IMR-90 (cell line): Measurements from ENCODE around the gene THNSL1. TPM values are rescaled to one million over a fixed set of nuclear protein-coding genes. Genes with fewer than 3 reads are reported as not detected.

Source experiments
- ATAC-seq: fragments of 200-7000 bp; cut with Tn5 transposase; 2 replicates; pipeline ENCODE4 v1.9.1; 2020; ENCODE audit warnings: low read depth, mild to moderate bottlenecking, moderate library complexity
- BruUV-seq: library from RNA; stranded (reverse); fragments of 400-500 nt; replicated peaks from 2 replicates; lab custom pipeline; 2021; lab: Mats Ljungman, UMichigan
- CTCF ChIA-PET: fragments of 300-600 bp; formaldehyde crosslinking; extraction: SDS; loops from one replicate; lab custom pipeline; 2021; ENCODE audit warnings: antibody characterized with exemption; lab: Yijun Ruan, JAX
- POLR2A ChIA-PET: fragments of 300-600 bp; sonication (Branson Sonifier 250); formaldehyde crosslinking; loops from one replicate; lab custom pipeline; 2022; ENCODE audit warnings: antibody characterized with exemption; ENCODE audit not compliant: unreplicated experiment; lab: Charles Lee
- DNase-seq: peaks from one replicate; pipeline ENCODE4 v3.0.0; 2013
- H2AFZ ChIP-seq: replicated peaks from 2 replicates; pipeline ENCODE3; 2013; ENCODE audit warnings: low read length, mild to moderate bottlenecking; ENCODE audit not compliant: poor library complexity
- H2AK5ac ChIP-seq: 2 replicates; pipeline ENCODE4 v1.6.1; 2013; ENCODE audit warnings: low read depth, low read length, inconsistent platforms
- H2AK9ac ChIP-seq: replicated peaks from 2 replicates; pipeline ENCODE3; 2013; ENCODE audit warnings: mild to moderate bottlenecking, low read depth, low read length, moderate library complexity; ENCODE audit not compliant: poor library complexity
- H2BK120ac ChIP-seq: 2 replicates; pipeline ENCODE4 v1.6.1; 2013; ENCODE audit warnings: low read depth, low read length, inconsistent platforms
- H2BK15ac ChIP-seq: 3 replicates; pipeline ENCODE4 v1.6.1; 2013; ENCODE audit warnings: low read depth, low read length, inconsistent platforms
- H2BK20ac ChIP-seq: 2 replicates; pipeline ENCODE4 v1.6.1; 2013; ENCODE audit warnings: low read depth, mild to moderate bottlenecking, inconsistent platforms, low read length, moderate library complexity
- H2BK5ac ChIP-seq: 2 replicates; pipeline ENCODE4 v1.6.1; 2013; ENCODE audit warnings: mild to moderate bottlenecking, low read depth, low read length, inconsistent platforms; ENCODE audit not compliant: poor library complexity, severe bottlenecking
- H3K14ac ChIP-seq: replicated peaks from 2 replicates; pipeline ENCODE4 v1.6.1; 2013; ENCODE audit warnings: low read depth, low read length, inconsistent platforms
- H3K18ac ChIP-seq: 2 replicates; pipeline ENCODE4 v1.6.1; 2013; ENCODE audit warnings: low read depth, low read length, control low read depth
- H3K23ac ChIP-seq: 2 replicates; pipeline ENCODE4 v1.6.1; 2013; ENCODE audit warnings: low read depth, low read length, inconsistent platforms
- H3K27ac ChIP-seq: 2 replicates; pipeline ENCODE4 v1.5.1; 2013; ENCODE audit warnings: mild to moderate bottlenecking, control low read depth, low read length; ENCODE audit not compliant: insufficient read depth
- H3K27me3 ChIP-seq: 2 replicates; pipeline ENCODE4 v1.6.1; 2013; ENCODE audit warnings: low read length; ENCODE audit not compliant: control insufficient read depth, insufficient read depth
- H3K36me3 ChIP-seq: 2 replicates; pipeline ENCODE4 v1.6.1; 2013; ENCODE audit warnings: low read length, mixed read lengths; ENCODE audit not compliant: control insufficient read depth, insufficient read depth
- H3K4ac ChIP-seq: 2 replicates; pipeline ENCODE4 v1.6.1; 2013; ENCODE audit warnings: low read depth, low read length, inconsistent platforms
- H3K4me1 ChIP-seq: 2 replicates; pipeline ENCODE4 v1.6.1; 2013; ENCODE audit warnings: low read length, mixed read lengths; ENCODE audit not compliant: control insufficient read depth, insufficient read depth
- H3K4me2 ChIP-seq: 2 replicates; pipeline ENCODE4 v1.6.1; 2013; ENCODE audit warnings: low read depth, mild to moderate bottlenecking, control low read depth, low read length, moderate library complexity
- H3K4me3 ChIP-seq: 2 replicates; pipeline ENCODE4 v1.5.1; 2013; ENCODE audit warnings: low read depth, mild to moderate bottlenecking, control low read depth, low read length, moderate library complexity; ENCODE audit not compliant: insufficient read depth
- H3K56ac ChIP-seq: 2 replicates; pipeline ENCODE4 v1.6.1; 2013; ENCODE audit warnings: low read length, inconsistent platforms; ENCODE audit not compliant: insufficient read depth; ENCODE audit errors: extremely low read depth
- H3K79me1 ChIP-seq, 2 experiments: 2 replicates each; pipeline ENCODE4 v1.6.1; 2013; ENCODE audit warnings: low read length in 2 of 2, inconsistent platforms in 1 of 2, low read depth in 1 of 2
- H3K9ac ChIP-seq: 2 replicates; pipeline ENCODE4 v1.6.1; 2013; ENCODE audit warnings: low read depth, low read length, control low read depth
- H3K9me1 ChIP-seq: 2 replicates; pipeline ENCODE4 v1.6.1; 2013; ENCODE audit warnings: low read length, inconsistent platforms; ENCODE audit not compliant: insufficient read depth
- H3K9me3 ChIP-seq: 2 replicates; pipeline ENCODE4 v1.6.1; 2013; ENCODE audit warnings: low read length; ENCODE audit not compliant: control insufficient read depth, insufficient read depth
- H4K20me1 ChIP-seq: 2 replicates; pipeline ENCODE4 v1.6.1; 2013; ENCODE audit warnings: low read length, inconsistent platforms; ENCODE audit not compliant: insufficient read depth
- H4K5ac ChIP-seq: 2 replicates; pipeline ENCODE4 v1.6.1; 2013; ENCODE audit warnings: mild to moderate bottlenecking, low read depth, low read length, control low read depth
- H4K8ac ChIP-seq, 2 experiments: 2 replicates each; pipeline ENCODE4 v1.6.1; 2013; ENCODE audit warnings: low read depth in 2 of 2, low read length in 2 of 2, control low read depth in 1 of 2, inconsistent platforms in 1 of 2
- H4K91ac ChIP-seq: 2 replicates; pipeline ENCODE4 v1.6.1; 2013; ENCODE audit warnings: low read depth, low read length, inconsistent platforms; ENCODE audit not compliant: insufficient read depth
- CEBPB ChIP-seq: IDR thresholded peaks from 2 replicates; pipeline ENCODE4 v1.6.1; 2012; ENCODE audit warnings: low read depth, low read length, improper control_type of control experiment
- MAFK ChIP-seq: IDR thresholded peaks from 2 replicates; pipeline ENCODE4 v1.6.1; 2012; ENCODE audit warnings: low read depth, low read length, improper control_type of control experiment
- MAZ ChIP-seq: IDR thresholded peaks from 2 replicates; pipeline ENCODE4 v1.6.1; 2012; ENCODE audit warnings: low read depth, mild to moderate bottlenecking, low read length, improper control_type of control experiment, moderate library complexity, borderline replicate concordance
- MXI1 ChIP-seq: IDR thresholded peaks from 2 replicates; pipeline ENCODE4 v1.6.1; 2012; ENCODE audit warnings: low read depth, mild to moderate bottlenecking, low read length, moderate library complexity, borderline replicate concordance
- NFE2L2 ChIP-seq: fragments of 150-350 bp; IDR thresholded peaks from 2 replicates; pipeline ENCODE4 v1.6.1; 2016; ENCODE audit warnings: low read depth, mild to moderate bottlenecking, low read length
- RCOR1 ChIP-seq: IDR thresholded peaks from 2 replicates; pipeline ENCODE4 v1.6.1; 2012; ENCODE audit warnings: mild to moderate bottlenecking, low read length, improper control_type of control experiment; ENCODE audit not compliant: insufficient replicate concordance
- WGBS, 2 experiments: methylation state at CpG; one replicate each; pipeline versions ENCODE4 v1.1.5 to v1.1.7; 2013; ENCODE audit warnings: missing lambda C conversion rate in 2 of 2; ENCODE audit not compliant: insufficient read length in 1 of 2; ENCODE audit errors: extremely low coverage in 2 of 2; 5-methylcytosine and 5-hydroxymethylcytosine counted together
- dilution Hi-C: fragments of 300-500 bp; cut with HindIII; formaldehyde crosslinking; loops from one replicate; pipeline ENCODE4 v1.14.3; 2018; ENCODE audit warnings: low sequenced_read_pairs; ENCODE audit not compliant: unreplicated experiment
- in situ Hi-C: fragments of 300-500 bp; cut with MboI; formaldehyde crosslinking; loops from 3 replicates; pipeline ENCODE4 v1.14.3; 2019; ENCODE audit warnings: low sequenced_read_pairs, inconsistent platforms, mixed read lengths
- intact Hi-C: fragments of 100-400 bp; cut with micrococcal nuclease; formaldehyde crosslinking; loops from 2 replicates; pipeline ENCODE4 v1.10.0; 2022
- polyA plus RNA-seq, 3 experiments: library from polyadenylated mRNA; depleted of rRNA; stranded (reverse); fragments of >200 nt; gene quantifications; 2 replicates each; pipeline ENCODE4 v1.2.3, GENCODE V29; 2012; ENCODE audit warnings: low replicate concordance in 1 of 3
- total RNA-seq: library from RNA; depleted of rRNA; stranded (reverse); fragments of >200 nt; gene quantifications from 2 replicates; pipeline ENCODE4 v1.2.3, GENCODE V29; 2012
- TF ChIP-seq, protein P1 (sequence below): fragments of 150-350 bp; IDR thresholded peaks from 2 replicates; pipeline ENCODE4 v1.6.1; 2016; ENCODE audit warnings: low read depth, mild to moderate bottlenecking, low read length, moderate library complexity, borderline replicate concordance

Gene THNSL1
- total and polyA plus RNA-seq, 2 of the 4 experiments (the other 2 are of a cell fraction), result 1.3 to 2.0 TPM

DNA sequence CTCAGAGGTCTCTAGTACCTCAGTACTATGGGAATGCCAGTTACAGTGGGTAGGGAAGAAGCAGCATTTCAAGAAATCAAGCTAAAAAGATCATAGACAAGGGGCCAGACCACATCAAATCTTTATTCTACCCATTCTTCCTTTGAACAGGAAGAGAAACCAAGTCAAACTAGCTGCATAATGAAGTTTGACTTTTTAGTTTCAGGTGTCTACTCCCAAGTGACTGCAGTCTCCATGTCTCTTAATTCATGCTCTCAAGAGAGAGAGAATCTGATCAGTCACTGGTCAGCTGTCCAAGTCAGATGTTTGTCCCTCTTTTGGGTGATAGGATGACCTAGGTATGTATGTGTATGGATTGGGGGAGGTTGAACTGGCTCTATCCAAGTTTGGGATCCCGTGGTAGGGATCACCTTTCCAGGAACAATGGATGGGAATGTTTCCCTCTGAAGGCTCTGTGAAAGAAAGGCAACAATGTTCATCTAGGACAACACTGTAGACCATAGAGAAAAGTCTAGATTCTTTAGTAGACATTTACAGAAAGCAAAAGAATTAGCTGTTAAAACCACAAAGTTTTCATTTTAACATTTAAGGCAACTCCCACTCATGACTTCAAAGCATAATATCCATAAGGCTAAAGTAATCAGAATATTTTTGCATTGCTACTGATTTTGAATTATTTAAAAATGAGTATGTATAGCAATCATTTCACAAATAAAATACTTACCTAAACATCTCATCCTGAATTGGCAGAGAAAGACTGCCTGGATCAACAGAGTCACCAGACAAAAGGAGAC, 33.9 kb upstream of the THNSL1 start:
- Histone ChIP-seq H3K9me3 (no peaks in the 10 kb centered on the region), H3K4me2 (no peak overlapping the region), H3K4ac (no peak overlapping the region), H3K14ac (no peak overlapping the region), H3K4me3 (no peak overlapping the region), H4K91ac (no peak overlapping the region), H3K56ac (no peak overlapping the region), H4K5ac (no peak overlapping the region), H3K4me1 (no peaks in the 10 kb centered on the region), H3K27ac (no peak overlapping the region), H2BK15ac (no peak overlapping the region), H3K18ac (no peak overlapping the region), H3K9ac (no peak overlapping the region), H3K79me1 (no peaks in the 10 kb centered on the region), H2BK120ac (no peak overlapping the region), H2AK5ac (no peak overlapping the region), H3K9me1 (peaks cover 3% of the 10 kb centered on the region; the same call in 1 of the 2 replicates), H3K23ac (no peak overlapping the region), H2BK5ac (no peak overlapping the region), H2AFZ (no peak overlapping the region), H2BK20ac (no peak overlapping the region), H3K27me3 (no peaks in the 10 kb centered on the region), H2AK9ac (no peak overlapping the region), H3K36me3 (no peaks in the 10 kb centered on the region), H4K8ac (no peak overlapping the region), H4K20me1 (no peaks in the 10 kb centered on the region)
- ATAC-seq (no peak), DNase-seq (no peak)
- TF ChIP-seq NFE2L2, result no peak
- TF ChIP-seq, protein P1, sequence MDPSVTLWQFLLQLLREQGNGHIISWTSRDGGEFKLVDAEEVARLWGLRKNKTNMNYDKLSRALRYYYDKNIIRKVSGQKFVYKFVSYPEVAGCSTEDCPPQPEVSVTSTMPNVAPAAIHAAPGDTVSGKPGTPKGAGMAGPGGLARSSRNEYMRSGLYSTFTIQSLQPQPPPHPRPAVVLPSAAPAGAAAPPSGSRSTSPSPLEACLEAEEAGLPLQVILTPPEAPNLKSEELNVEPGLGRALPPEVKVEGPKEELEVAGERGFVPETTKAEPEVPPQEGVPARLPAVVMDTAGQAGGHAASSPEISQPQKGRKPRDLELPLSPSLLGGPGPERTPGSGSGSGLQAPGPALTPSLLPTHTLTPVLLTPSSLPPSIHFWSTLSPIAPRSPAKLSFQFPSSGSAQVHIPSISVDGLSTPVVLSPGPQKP, result no peak
- TF ChIP-seq MXI1, result no peak
- TF ChIP-seq MAZ, result no peak
- no peak for TF ChIP-seq CEBPB
- TF ChIP-seq RCOR1, result no peak
- no peak for TF ChIP-seq MAFK
- in situ Hi-C loops (loop anchor here (10.0 kb wide), 1 partner anchor 348 kb away; no protein-coding TSS in a partner anchor), intact Hi-C loops (no loop called here), dilution Hi-C loops (no loop called here)
- WGBS, 2 experiments, result no CpG with 5 or more reads among the region's 1 CpG
- ChIA-PET POLR2A (no interaction called here), CTCF (interaction anchor here (0.8 kb wide), 1 partner anchor 340 kb away, joined by 3 read pairs; no protein-coding TSS in a partner anchor)
- no TSS peak for BruUV-seq
